Thyroid gland (tissue), 4 donors: ENCODE measurements around the gene CPO. TPM values are rescaled to one million over a fixed set of nuclear protein-coding genes. Genes with fewer than 3 reads are reported as not detected.
A peak's percentile ranks its signal among the peaks of the same experiment; 100 is the strongest.

ENCODE experiments used
- DNase-seq, 2 donors: peaks; one replicate each; pipeline ENCODE4 v3.0.0-alpha.2; 2019
- H3K27ac ChIP-seq, 3 donors: fragments of 200-600 bp; sonication (generic); 1 replicate in 2 of 3; 2 replicates in 1 of 3; pipeline ENCODE4 v1.5.1; 2016 to 2019; ENCODE audit warnings: mild to moderate bottlenecking in 1 of 3, moderate library complexity in 1 of 3
- H3K27me3 ChIP-seq: fragments of 200-600 bp; sonication (generic); one replicate; pipeline ENCODE4 v1.5.1; 2019
- H3K36me3 ChIP-seq, 2 donors: fragments of 200-600 bp; sonication (generic); one replicate each; pipeline ENCODE4 v1.5.1; 2016 to 2019
- H3K4me1 ChIP-seq, 2 donors: fragments of 200-600 bp; sonication (generic); one replicate each; pipeline ENCODE4 v1.5.1; 2017 to 2019
- H3K4me3 ChIP-seq, 3 donors: fragments of 200-600 bp; sonication (generic); replicated peaks in 1 of 3; 1 replicate in 2 of 3; 2 replicates in 1 of 3; pipeline ENCODE4 v1.5.1; 2016; ENCODE audit warnings: mild to moderate bottlenecking in 1 of 3
- H3K9me3 ChIP-seq: fragments of 200-600 bp; sonication (generic); one replicate; pipeline ENCODE4 v1.5.1; 2017
- POLR2A ChIP-seq, 2 donors: fragments of 450-650 bp; IDR thresholded peaks; one replicate each; pipeline ENCODE4 v1.6.1; 2017; ENCODE audit warnings: antibody characterized with exemption in 2 of 2, mild to moderate bottlenecking in 2 of 2, moderate library complexity in 1 of 2
- WGBS, 2 donors: methylation state at CpG; one replicate each; pipeline ENCODE4 v1.1.5; 2017; 5-methylcytosine and 5-hydroxymethylcytosine counted together
- intact Hi-C: fragments of 100-400 bp; cut with DNase I; formaldehyde crosslinking; loops from one replicate; pipeline ENCODE4 v1.15.1; 2023
- total RNA-seq, 4 donors: library from RNA; depleted of rRNA; stranded (reverse); fragments of >200 nt; gene quantifications; one replicate each; pipeline ENCODE4 v1.2.3, GENCODE V29; 2016
- TF ChIP-seq, protein P1 (sequence below), 6 experiments: fragments of 200-600 bp in 3 of 6; fragments of 450-650 bp in 3 of 6; sonication (generic) in 3 of 6; IDR thresholded peaks; one replicate each; pipeline ENCODE4 v1.5.1; 2016 to 2019; ENCODE audit warnings: antibody characterized with exemption in 6 of 6, mild to moderate bottlenecking in 2 of 6, inconsistent platforms in 1 of 6, moderate library complexity in 1 of 6

Gene CPO
- total RNA-seq, 4 donors from 2014 or later: 0.40 to 2.1 (median 1.1) TPM; not detected in 1

DNA sequence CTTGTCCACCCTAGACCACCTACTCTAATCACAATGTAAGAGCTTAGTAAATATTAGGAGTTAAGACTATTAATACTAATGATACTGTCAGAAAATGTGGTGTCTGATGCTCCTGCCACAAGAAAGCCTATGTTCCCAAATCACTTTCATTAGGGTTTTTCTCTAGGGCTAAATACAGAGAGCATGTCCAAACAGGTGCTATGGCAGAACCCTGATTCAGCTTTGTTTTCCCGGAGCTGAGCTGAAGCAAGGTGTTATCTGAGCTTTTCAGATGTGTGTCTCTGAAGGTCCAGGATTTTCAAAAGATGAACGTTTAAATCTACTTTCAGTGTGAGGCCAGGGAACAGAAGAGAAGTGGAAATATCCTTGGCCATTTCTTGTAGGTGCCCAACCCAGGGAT is 40.6 kb downstream of the CPO start:
- TF ChIP-seq, protein P1, sequence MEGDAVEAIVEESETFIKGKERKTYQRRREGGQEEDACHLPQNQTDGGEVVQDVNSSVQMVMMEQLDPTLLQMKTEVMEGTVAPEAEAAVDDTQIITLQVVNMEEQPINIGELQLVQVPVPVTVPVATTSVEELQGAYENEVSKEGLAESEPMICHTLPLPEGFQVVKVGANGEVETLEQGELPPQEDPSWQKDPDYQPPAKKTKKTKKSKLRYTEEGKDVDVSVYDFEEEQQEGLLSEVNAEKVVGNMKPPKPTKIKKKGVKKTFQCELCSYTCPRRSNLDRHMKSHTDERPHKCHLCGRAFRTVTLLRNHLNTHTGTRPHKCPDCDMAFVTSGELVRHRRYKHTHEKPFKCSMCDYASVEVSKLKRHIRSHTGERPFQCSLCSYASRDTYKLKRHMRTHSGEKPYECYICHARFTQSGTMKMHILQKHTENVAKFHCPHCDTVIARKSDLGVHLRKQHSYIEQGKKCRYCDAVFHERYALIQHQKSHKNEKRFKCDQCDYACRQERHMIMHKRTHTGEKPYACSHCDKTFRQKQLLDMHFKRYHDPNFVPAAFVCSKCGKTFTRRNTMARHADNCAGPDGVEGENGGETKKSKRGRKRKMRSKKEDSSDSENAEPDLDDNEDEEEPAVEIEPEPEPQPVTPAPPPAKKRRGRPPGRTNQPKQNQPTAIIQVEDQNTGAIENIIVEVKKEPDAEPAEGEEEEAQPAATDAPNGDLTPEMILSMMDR (IDR thresholded peaks at IDR 0.05): no peak
- Histone ChIP-seq H3K27me3 (no peaks in the 10 kb centered on the region), H3K27ac (no peak overlapping the region), H3K4me1 (peaks cover 0 to 13% of the 10 kb centered on the region in 2 donors), H3K9me3 (no peaks in the 10 kb centered on the region), H3K4me3 (no peak overlapping the region), H3K36me3 (no peaks in the 10 kb centered on the region)
- 71 to 76% methylated on average over 2 of the region's 2 CpGs for WGBS, 2 donors
- DNase-seq: no peak
- intact Hi-C loops: loop anchor here (10.0 kb wide), 1 partner anchor 185 kb away; no protein-coding TSS in a partner anchor

DNA sequence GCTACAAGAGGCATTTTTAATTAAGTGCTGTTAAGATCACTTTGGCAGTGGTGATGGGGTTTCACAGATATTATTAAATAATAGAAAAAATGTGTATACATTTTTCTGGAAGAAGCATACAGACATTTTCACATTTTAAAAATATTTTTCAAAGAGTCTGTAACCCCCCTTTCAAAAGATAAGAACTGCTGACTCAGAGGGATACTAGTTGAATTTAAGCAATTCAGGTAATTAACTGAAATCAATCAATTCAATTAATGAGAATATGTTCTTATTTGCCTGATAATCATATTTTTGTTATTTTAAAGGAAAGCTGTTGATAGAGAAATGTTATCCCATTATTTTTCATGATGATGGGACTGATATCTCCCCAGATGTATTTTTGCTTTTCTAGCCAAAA is 41.1 kb downstream of the CPO start:
- no peak for DNase-seq
- no peak overlapping the region for H3K4me3 ChIP-seq
- intact Hi-C loops: loop anchor here (10.0 kb wide), 1 partner anchor 186 kb away; no protein-coding TSS in a partner anchor
- peaks cover 0 to 13% of the 10 kb centered on the region in 2 donors for H3K4me1 ChIP-seq
- no peak overlapping the region for H3K27ac ChIP-seq
- H3K27me3 ChIP-seq: no peaks in the 10 kb centered on the region
- TF ChIP-seq, protein P1 (IDR thresholded peaks at IDR 0.05): no peak
- no peak for TF ChIP-seq POLR2A (IDR thresholded peaks at IDR 0.05)
- H3K36me3 ChIP-seq: no peaks in the 10 kb centered on the region
- H3K9me3 ChIP-seq: no peaks in the 10 kb centered on the region

DNA sequence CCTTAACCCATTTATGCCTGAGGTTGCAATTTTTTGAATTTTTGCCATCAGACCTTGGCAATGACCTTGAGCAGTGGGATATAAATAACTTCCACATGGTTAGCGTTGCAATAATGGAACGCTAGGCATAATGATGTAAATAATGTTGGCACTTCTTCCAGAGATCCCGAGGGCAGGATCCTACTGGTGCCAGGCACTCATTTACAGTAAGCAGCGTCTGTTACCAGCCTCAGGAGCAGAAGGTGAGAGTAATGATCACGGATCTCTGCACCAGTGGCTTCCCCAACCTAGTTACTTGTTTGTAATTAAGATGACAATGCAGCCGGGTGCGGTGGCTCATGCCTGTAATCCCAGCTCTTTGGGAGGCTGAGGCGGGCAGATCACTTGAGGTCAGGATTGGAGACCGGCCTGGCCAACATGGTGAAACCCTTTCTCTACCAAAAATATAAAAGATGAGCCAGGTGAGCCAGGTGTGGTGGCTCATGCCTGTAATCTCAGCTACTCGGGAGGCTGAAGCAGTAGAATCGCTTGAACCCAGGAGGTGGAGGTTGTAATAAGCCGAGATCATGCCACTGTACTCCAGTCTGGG is 41.9 kb downstream of the CPO start:
- DNase-seq: no peak
- H3K36me3 ChIP-seq: no peaks in the 10 kb centered on the region
- no peak overlapping the region for H3K4me3 ChIP-seq
- 85 to 86% methylated on average over 11 to 12 of the region's 12 CpGs for WGBS, 2 donors
- H3K27ac ChIP-seq: no peak overlapping the region
- no peaks in the 10 kb centered on the region for H3K9me3 ChIP-seq
- no peak for TF ChIP-seq POLR2A (IDR thresholded peaks at IDR 0.05)
- TF ChIP-seq, protein P1 (IDR thresholded peaks at IDR 0.05): no peak
- intact Hi-C loops: loop anchor here (10.0 kb wide), 1 partner anchor 186 kb away; no protein-coding TSS in a partner anchor
- H3K27me3 ChIP-seq: no peaks in the 10 kb centered on the region
- H3K4me1 ChIP-seq: peaks cover 0 to 13% of the 10 kb centered on the region in 2 donors

DNA sequence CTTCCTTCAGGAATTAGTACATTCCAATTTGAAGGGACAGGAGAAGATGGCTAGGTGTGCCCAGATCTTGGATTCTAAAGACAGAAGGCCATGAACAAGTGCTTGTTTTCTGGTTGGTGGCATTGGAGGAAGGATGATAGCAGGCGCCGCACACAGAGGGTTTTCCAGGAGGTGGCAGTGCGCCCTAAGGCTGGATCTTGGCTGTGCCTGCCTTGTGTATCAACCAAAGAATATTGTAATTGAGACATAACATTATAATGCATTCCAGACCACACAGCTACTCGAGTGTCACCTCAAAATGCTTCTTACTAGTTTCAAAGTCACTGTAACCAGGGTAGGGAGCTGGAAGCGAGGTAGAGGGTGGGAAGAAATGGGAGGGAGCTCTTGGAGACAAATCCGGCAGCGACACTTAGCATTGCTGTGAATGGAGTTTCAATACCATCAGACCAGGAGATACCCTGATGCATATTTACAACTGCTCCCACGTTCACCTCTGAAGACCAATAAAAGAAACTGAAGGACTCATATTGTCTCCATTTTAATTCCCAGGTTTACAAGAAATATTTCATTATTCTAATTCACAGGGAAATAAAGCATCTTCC is 42.5 kb downstream of the CPO start:
- peak; percentile 60 to 64 for DNase-seq
- no peaks in the 10 kb centered on the region for H3K27me3 ChIP-seq
- no peaks in the 10 kb centered on the region for H3K9me3 ChIP-seq
- intact Hi-C loops: loop anchor here (10.0 kb wide), 1 partner anchor 187 kb away; no protein-coding TSS in a partner anchor
- TF ChIP-seq POLR2A (IDR thresholded peaks at IDR 0.05): no peak
- TF ChIP-seq, protein P1 (IDR thresholded peaks at IDR 0.05): peak; percentile 9 to 65 (median 60)
- no peak overlapping the region for H3K4me3 ChIP-seq
- no peak overlapping the region for H3K27ac ChIP-seq
- WGBS, 2 donors: 50 to 56% methylated on average over 8 of the region's 8 CpGs
- H3K4me1 ChIP-seq: peaks cover 0 to 13% of the 10 kb centered on the region in 2 donors
- no peaks in the 10 kb centered on the region for H3K36me3 ChIP-seq

DNA sequence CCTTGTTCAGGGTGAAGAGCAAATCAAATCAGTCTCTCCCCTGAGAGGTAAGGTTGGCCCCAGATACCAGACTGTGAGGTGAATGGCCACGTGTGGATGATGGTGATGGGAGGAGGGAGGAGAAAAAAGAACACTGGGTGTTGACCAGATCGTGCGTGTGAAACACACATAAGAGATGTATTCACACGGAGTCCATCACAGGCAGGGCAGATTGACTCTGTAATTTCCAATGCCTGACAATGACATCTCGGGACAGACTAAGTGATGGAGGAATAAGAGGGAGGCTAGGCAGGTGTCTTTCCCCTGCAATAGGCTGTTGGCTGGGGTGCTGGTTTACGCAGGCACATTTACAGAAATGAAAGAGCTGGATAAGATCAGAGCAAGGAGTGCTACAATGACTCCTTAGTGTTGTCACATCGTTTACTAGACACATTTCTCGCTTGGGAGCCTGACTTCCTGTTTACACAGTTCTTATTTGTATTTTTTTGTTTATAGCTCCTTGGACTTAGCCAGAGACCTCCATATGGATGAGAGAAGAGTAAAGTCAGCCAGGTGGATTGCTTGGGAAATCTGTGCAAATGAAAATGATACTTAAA is 43.1 kb downstream of the CPO start:
- 72 to 76% methylated on average over 8 of the region's 8 CpGs for WGBS, 2 donors
- Histone ChIP-seq H3K36me3 (no peaks in the 10 kb centered on the region), H3K27ac (no peak overlapping the region), H3K4me1 (peaks cover 0 to 13% of the 10 kb centered on the region in 2 donors), H3K4me3 (no peak overlapping the region), H3K9me3 (no peaks in the 10 kb centered on the region), H3K27me3 (no peaks in the 10 kb centered on the region)
- DNase-seq: no peak
- no peak for TF ChIP-seq POLR2A (IDR thresholded peaks at IDR 0.05)
- TF ChIP-seq, protein P1 (IDR thresholded peaks at IDR 0.05): no peak
- intact Hi-C loops: loop anchor here (10.0 kb wide), 1 partner anchor 188 kb away; no protein-coding TSS in a partner anchor
